H1 (cell line): ENCODE measurements around the gene GANC. TPM values are rescaled to one million over a fixed set of nuclear protein-coding genes. Genes with fewer than 3 reads are reported as not detected.

Experiments
- CHD1 ChIP-seq: IDR thresholded peaks from 2 replicates; pipeline ENCODE4 v1.6.1; 2012; ENCODE audit warnings: low read depth, low read length, improper control_type of control experiment
- CHD7 ChIP-seq: fragments of 300-600 bp; sonication (generic); IDR thresholded peaks from 2 replicates; pipeline ENCODE4 v1.7.1; 2012; ENCODE audit warnings: low read length, moderate library complexity, mild to moderate bottlenecking, inconsistent platforms; ENCODE audit not compliant: insufficient replicate concordance
- RBBP5 ChIP-seq: IDR thresholded peaks from 2 replicates; pipeline ENCODE4 v1.7.1; 2012; ENCODE audit warnings: low read depth, mild to moderate bottlenecking, inconsistent platforms, low read length, moderate library complexity, borderline replicate concordance
- polyA plus RNA-seq, 7 experiments: library from polyadenylated mRNA; depleted of rRNA in 3 of 7; stranded (reverse) in 5 of 7; unstranded in 2 of 7; fragments of >200 nt in 5 of 7; fragments of 200-250 nt in 2 of 7; gene quantifications; 1 replicate in 5 of 7; 2 replicates in 1 of 7; 4 replicates in 1 of 7; pipeline versions ENCODE4 v1.2.1 to v1.2.3, GENCODE V29; 2011 to 2013; ENCODE audit warnings: missing spikeins in 2 of 7, mixed read lengths in 2 of 7
- total RNA-seq: library from RNA; stranded (reverse); fragmentation: NEBNext Ultra II Directional; extraction: Animal tissue kit (Norgen Biotek cat#: 25700); gene quantifications from 2 replicates; pipeline ENCODE4 v1.2.1, GENCODE V29; 2021

Gene GANC
- total and polyA plus RNA-seq, 2 of the 8 experiments (the other 6 are each of a cell fraction or from before 2014, with no cell fraction given), result 6.8 to 14.4 TPM

DNA sequence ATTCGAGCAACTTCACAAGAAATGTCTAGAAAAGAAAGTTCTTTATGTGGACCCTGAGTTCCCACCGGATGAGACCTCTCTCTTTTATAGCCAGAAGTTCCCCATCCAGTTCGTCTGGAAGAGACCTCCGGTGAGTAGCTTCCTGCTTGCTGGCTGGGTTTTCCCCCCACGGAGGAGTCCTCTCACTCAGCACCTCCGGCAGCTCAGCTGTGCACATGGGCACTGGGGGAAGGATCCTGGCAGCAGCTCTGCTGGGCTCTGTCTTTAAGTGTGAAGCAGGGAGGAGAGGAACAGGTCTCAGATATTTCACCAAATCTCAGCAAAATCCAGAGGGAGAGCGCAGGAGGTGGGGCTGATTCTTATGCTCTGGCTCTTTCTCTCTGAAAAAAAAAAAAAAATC is 87.0 kb downstream of the GANC start (continued):
- TF ChIP-seq CHD1 (no peak), RBBP5 (no peak), CHD7 (no peak)
